ENCODE data around the gene EDN2.

The EDN2 gene

DNA sequence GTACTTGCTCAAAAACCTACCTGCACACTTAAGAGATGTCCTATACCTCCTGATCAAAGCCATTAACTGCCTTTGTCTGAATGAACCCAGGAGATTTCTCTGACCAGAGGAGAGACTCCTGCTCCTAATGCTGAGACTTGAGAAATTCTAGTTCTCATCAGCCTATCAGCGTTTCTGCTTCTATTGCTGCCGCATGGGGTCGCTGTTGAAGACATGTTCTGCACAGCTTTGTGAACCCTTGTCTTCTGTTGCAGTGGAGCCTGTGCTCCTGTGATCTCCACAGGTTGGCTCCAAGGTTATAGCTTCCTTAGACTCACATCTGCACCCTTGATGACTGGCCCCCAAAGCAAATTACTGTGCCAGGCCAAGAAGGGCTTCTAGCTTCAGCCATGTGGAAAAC lies 40.2 kb downstream of the EDN2 start:
- Histone ChIP-seq H3K27ac (replicated peaks) (no peak overlapping the region), H3K27me3 (ENCODE audit: insufficient read depth, poor library complexity, severe bottlenecking) (no peaks in the 10 kb centered on the region), H3K4me3 (replicated peaks; ENCODE audit: insufficient read depth, low read length) (no peak overlapping the region)
- no peak for DNase-seq (ENCODE audit: low read depth in 1 of 2, low spot score in 1 of 2)
- TF ChIP-seq SPI1 (IDR thresholded peaks at IDR 0.05; ENCODE audit: borderline replicate concordance, low read depth) (no peak), GABPA (IDR thresholded peaks at IDR 0.05; ENCODE audit: low read depth) (no peak), POLR2AphosphoS5 (IDR thresholded peaks at IDR 0.05; ENCODE audit: low read depth) (no peak), CTCF (IDR thresholded peaks at IDR 0.05; ENCODE audit: insufficient read depth, low read length) (no peak)
- TF ChIP-seq, protein P1, sequence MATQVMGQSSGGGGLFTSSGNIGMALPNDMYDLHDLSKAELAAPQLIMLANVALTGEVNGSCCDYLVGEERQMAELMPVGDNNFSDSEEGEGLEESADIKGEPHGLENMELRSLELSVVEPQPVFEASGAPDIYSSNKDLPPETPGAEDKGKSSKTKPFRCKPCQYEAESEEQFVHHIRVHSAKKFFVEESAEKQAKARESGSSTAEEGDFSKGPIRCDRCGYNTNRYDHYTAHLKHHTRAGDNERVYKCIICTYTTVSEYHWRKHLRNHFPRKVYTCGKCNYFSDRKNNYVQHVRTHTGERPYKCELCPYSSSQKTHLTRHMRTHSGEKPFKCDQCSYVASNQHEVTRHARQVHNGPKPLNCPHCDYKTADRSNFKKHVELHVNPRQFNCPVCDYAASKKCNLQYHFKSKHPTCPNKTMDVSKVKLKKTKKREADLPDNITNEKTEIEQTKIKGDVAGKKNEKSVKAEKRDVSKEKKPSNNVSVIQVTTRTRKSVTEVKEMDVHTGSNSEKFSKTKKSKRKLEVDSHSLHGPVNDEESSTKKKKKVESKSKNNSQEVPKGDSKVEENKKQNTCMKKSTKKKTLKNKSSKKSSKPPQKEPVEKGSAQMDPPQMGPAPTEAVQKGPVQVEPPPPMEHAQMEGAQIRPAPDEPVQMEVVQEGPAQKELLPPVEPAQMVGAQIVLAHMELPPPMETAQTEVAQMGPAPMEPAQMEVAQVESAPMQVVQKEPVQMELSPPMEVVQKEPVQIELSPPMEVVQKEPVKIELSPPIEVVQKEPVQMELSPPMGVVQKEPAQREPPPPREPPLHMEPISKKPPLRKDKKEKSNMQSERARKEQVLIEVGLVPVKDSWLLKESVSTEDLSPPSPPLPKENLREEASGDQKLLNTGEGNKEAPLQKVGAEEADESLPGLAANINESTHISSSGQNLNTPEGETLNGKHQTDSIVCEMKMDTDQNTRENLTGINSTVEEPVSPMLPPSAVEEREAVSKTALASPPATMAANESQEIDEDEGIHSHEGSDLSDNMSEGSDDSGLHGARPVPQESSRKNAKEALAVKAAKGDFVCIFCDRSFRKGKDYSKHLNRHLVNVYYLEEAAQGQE (IDR thresholded peaks at IDR 0.05; ENCODE audit: insufficient replicate concordance, low read depth), result no peak

GRCh38 chr1:41442697-41443251 lies 41.7 kb downstream of the EDN2 start:
- TF ChIP-seq CTCF (IDR thresholded peaks at IDR 0.05; ENCODE audit: insufficient read depth, low read length), result no peak
- no peak for TF ChIP-seq POLR2AphosphoS5 (IDR thresholded peaks at IDR 0.05; ENCODE audit: low read depth)
- no peak for TF ChIP-seq SPI1 (IDR thresholded peaks at IDR 0.05; ENCODE audit: borderline replicate concordance, low read depth)
- no peak for TF ChIP-seq GABPA (IDR thresholded peaks at IDR 0.05; ENCODE audit: low read depth)
- TF ChIP-seq, protein P1 (IDR thresholded peaks at IDR 0.05; ENCODE audit: insufficient replicate concordance, low read depth), result no peak
- no peak for DNase-seq (ENCODE audit: low read depth in 1 of 2, low spot score in 1 of 2)
- no peak overlapping the region for H3K27ac ChIP-seq (replicated peaks)

DNA sequence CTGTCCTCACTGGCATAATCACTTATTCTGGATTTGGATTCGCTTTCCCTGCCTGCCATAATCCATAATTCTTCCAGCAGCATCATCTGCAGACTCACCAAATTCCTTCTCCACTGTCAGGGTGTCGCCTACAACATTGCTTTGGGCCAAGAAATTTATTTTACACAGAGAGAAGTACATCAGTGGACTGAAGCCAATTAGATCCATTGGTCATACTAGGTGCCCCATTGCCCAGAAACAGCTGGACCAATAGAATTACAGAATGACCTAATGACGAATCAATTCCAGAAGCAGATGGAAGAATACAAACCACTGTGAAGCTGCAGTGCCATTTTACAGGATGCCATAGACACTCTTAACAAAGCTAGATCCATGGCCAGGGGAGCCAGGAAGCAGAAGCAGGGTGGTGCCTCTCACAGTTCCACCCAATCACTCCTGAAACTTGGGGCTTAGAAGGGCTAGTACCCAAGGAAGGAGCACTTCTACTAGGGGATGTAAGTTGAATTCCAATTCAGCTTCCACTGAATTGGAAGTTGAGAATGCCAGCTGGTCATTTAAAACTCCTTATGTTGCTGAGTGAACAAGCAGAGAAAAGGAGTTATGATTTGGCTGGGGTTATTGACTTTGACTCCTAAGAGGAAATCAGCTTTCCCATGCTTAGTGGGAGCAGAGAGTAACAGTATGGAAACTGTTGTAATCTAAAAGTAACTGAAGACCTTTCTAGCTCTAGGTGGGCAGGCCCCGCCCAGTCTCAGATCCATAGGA lies 44.0 kb downstream of the EDN2 start:
- no peak for DNase-seq (ENCODE audit: low read depth in 1 of 2, low spot score in 1 of 2)
- TF ChIP-seq CTCF (IDR thresholded peaks at IDR 0.05; ENCODE audit: insufficient read depth, low read length), result no peak
- TF ChIP-seq POLR2AphosphoS5 (IDR thresholded peaks at IDR 0.05; ENCODE audit: low read depth), result no peak
- TF ChIP-seq GABPA (IDR thresholded peaks at IDR 0.05; ENCODE audit: low read depth), result no peak
- TF ChIP-seq, protein P1 (IDR thresholded peaks at IDR 0.05; ENCODE audit: insufficient replicate concordance, low read depth), result no peak
- TF ChIP-seq SPI1 (IDR thresholded peaks at IDR 0.05; ENCODE audit: borderline replicate concordance, low read depth), result no peak

More at GRCh38 chr1:41442697-41443251, 41.7 kb downstream of the EDN2 start:
- Histone ChIP-seq H3K4me3 (replicated peaks; ENCODE audit: insufficient read depth, low read length) (no peak overlapping the region), H3K27me3 (ENCODE audit: insufficient read depth, poor library complexity, severe bottlenecking) (no peaks in the 10 kb centered on the region)

More for the DNA sequence above, 44.0 kb downstream of the EDN2 start:
- H3K27me3 ChIP-seq (ENCODE audit: insufficient read depth, poor library complexity, severe bottlenecking), result peaks cover 7% of the 10 kb centered on the region
- H3K4me3 ChIP-seq (replicated peaks; ENCODE audit: insufficient read depth, low read length), result no peak overlapping the region
- H3K27ac ChIP-seq (replicated peaks), result no peak overlapping the region

Data from HL-60 (cell line).